Measurements from ENCODE around the gene SAC3D1. TPM values are rescaled to one million over a fixed set of nuclear protein-coding genes. Genes with fewer than 3 reads are reported as not detected.

The SAC3D1 gene
- total RNA-seq (6.8 TPM), polyA plus RNA-seq (ENCODE audit: insufficient read depth, low read depth, low replicate concordance) (13.4 TPM)
- long read RNA-seq, donor 1, transcript SAC3D1-201 (2 exons, 1,566 nt): major isoform, 11 of 17 reads
- long read RNA-seq, donor 1, partial matches to known transcripts: 6 of 17 reads
- long read RNA-seq, donor 1, other reads (novel, unspliced or antisense): 0 of 17 reads
- long read RNA-seq, donor 2, transcript SAC3D1-201 (2 exons, 1,566 nt): major isoform, 7 of 14 reads
- long read RNA-seq, donor 2, partial matches to known transcripts: 6 of 14 reads
- long read RNA-seq, donor 2, other reads (novel, unspliced or antisense): 0 of 14 reads
- long read RNA-seq, donor 3, transcript SAC3D1-201 (2 exons, 1,566 nt): major isoform, 6 of 8 reads
- long read RNA-seq, donor 3, partial matches to known transcripts: 0 of 8 reads
- long read RNA-seq, donor 3, other reads (novel, unspliced or antisense): 0 of 8 reads
- long read RNA-seq, donor 4, transcript SAC3D1-201 (2 exons, 1,566 nt): major isoform, 5 of 8 reads
- long read RNA-seq, donor 4, partial matches to known transcripts: 0 of 8 reads
- long read RNA-seq, donor 4, other reads (novel, unspliced or antisense): 0 of 8 reads
- long read RNA-seq, donor 5: 0 reads
- long read RNA-seq, donor 6, transcript SAC3D1-201 (2 exons, 1,566 nt): major isoform, 16 of 17 reads
- long read RNA-seq, donor 6, partial matches to known transcripts: 0 of 17 reads
- long read RNA-seq, donor 6, other reads (novel, unspliced or antisense): 0 of 17 reads
- long read RNA-seq, donor 7, transcript SAC3D1-201 (2 exons, 1,566 nt): major isoform, 6 of 7 reads
- long read RNA-seq, donor 7, partial matches to known transcripts: 0 of 7 reads
- long read RNA-seq, donor 7, other reads (novel, unspliced or antisense): 1 of 7 reads
- long read RNA-seq, donor 8, transcript SAC3D1-201 (2 exons, 1,566 nt): major isoform, 14 of 30 reads
- long read RNA-seq, donor 8, partial matches to known transcripts: 14 of 30 reads
- long read RNA-seq, donor 8, other reads (novel, unspliced or antisense): 0 of 30 reads
- long read RNA-seq, donor 9, transcript SAC3D1-201 (2 exons, 1,566 nt): major isoform, 7 of 8 reads
- long read RNA-seq, donor 9, partial matches to known transcripts: 0 of 8 reads
- long read RNA-seq, donor 9, other reads (novel, unspliced or antisense): 0 of 8 reads
- long read RNA-seq, donor 10, partial matches to known transcripts: 0 of 7 reads
- long read RNA-seq, donor 10, other reads (novel, unspliced or antisense): 0 of 7 reads

- no peaks in the 10 kb centered on the region for H3K9me3 ChIP-seq (ENCODE audit: control insufficient read depth in 2 of 3, insufficient read depth in 1 of 3, low read length in 3 of 3)
- H3K27ac ChIP-seq (ENCODE audit: low read depth in 2 of 2, low read length in 2 of 2): peak within 1 kb of the TSS; percentile 71 to 93
- no peaks in the 10 kb centered on the region for H3K27me3 ChIP-seq (ENCODE audit: control insufficient read depth, insufficient read depth, low read length)
- H3K36me3 ChIP-seq (ENCODE audit: control insufficient read depth in 2 of 3, insufficient read depth in 3 of 3, low read length in 3 of 3): peaks cover 0 to 10% (median 3%) of the 10 kb centered on the region in 3 donors
- no peak for FAIRE-seq
- peaks cover 0 to 3% (median 0%) of the 10 kb centered on the region in 3 donors for H3K4me1 ChIP-seq (ENCODE audit: control insufficient read depth in 2 of 3, insufficient read depth in 2 of 3, low read depth in 1 of 3, low read length in 3 of 3)
- intact Hi-C loops (cut with DNase I): no loop called here
- peak; percentile 96 to 98 (median 96) for DNase-seq
- TF ChIP-seq CTCF (IDR thresholded peaks at IDR 0.05; ENCODE audit: borderline replicate concordance, extremely low read depth, insufficient read depth): no peak
- peak within 1 kb of the TSS in 2 of 3 donors; percentile 42 to 61 for H3K9ac ChIP-seq (ENCODE audit: low read length in 3 of 3)
- H3K4me3 ChIP-seq (ENCODE audit: low read length in 3 of 3): peak within 1 kb of the TSS; percentile 31 to 73 (median 64)
Observed at GRCh38 chr11:65040847-65041622, at the start of gene SAC3D1. SAC3D1 (plus strand) TSS chr11:65041210; CDS start chr11:65041293, 83 bp downstream.

- TF ChIP-seq CTCF (IDR thresholded peaks at IDR 0.05; ENCODE audit: borderline replicate concordance, extremely low read depth, insufficient read depth): no peak
- FAIRE-seq (no peak), DNase-seq (no peak)
- Histone ChIP-seq H3K4me1 (ENCODE audit: control insufficient read depth in 2 of 3, insufficient read depth in 2 of 3, low read depth in 1 of 3, low read length in 3 of 3) (peaks cover 6 to 23% (median 9%) of the 10 kb centered on the region in 3 donors), H3K27ac (ENCODE audit: low read depth in 2 of 2, low read length in 2 of 2) (no peak overlapping the region), H3K9ac (ENCODE audit: low read length in 3 of 3) (no peak overlapping the region), H3K4me3 (ENCODE audit: low read length in 3 of 3) (no peak overlapping the region), H3K36me3 (ENCODE audit: control insufficient read depth in 2 of 3, insufficient read depth in 3 of 3, low read length in 3 of 3) (no peaks in the 10 kb centered on the region), H3K27me3 (ENCODE audit: control insufficient read depth, insufficient read depth, low read length) (no peaks in the 10 kb centered on the region), H3K9me3 (ENCODE audit: control insufficient read depth in 2 of 3, insufficient read depth in 1 of 3, low read length in 3 of 3) (no peaks in the 10 kb centered on the region)
- intact Hi-C loops (cut with DNase I): loop anchor here (10.0 kb wide), 1 partner anchor 60 kb away; the partner anchor contains the start of gene GPHA2
Observed at GRCh38 chr11:64994318-64994717, 46.7 kb upstream of the SAC3D1 start.

- FAIRE-seq (no peak), DNase-seq (no peak)
- Histone ChIP-seq H3K27ac (ENCODE audit: low read depth in 2 of 2, low read length in 2 of 2) (peak overlapping the region; percentile 52 to 85), H3K9me3 (ENCODE audit: control insufficient read depth in 2 of 3, insufficient read depth in 1 of 3, low read length in 3 of 3) (no peaks in the 10 kb centered on the region), H3K4me3 (ENCODE audit: low read length in 3 of 3) (peak overlapping the region in 2 of 3 donors; percentile 73 to 89), H3K36me3 (ENCODE audit: control insufficient read depth in 2 of 3, insufficient read depth in 3 of 3, low read length in 3 of 3) (no peaks in the 10 kb centered on the region), H3K9ac (ENCODE audit: low read length in 3 of 3) (peak overlapping the region in 2 of 3 donors; percentile 56 to 93), H3K27me3 (ENCODE audit: control insufficient read depth, insufficient read depth, low read length) (no peaks in the 10 kb centered on the region), H3K4me1 (ENCODE audit: control insufficient read depth in 2 of 3, insufficient read depth in 2 of 3, low read depth in 1 of 3, low read length in 3 of 3) (peaks cover 0 to 18% (median 6%) of the 10 kb centered on the region in 3 donors)
- intact Hi-C loops (cut with DNase I): loop anchor here (10.0 kb wide), 1 partner anchor 62 kb away; the partner anchor contains the start of gene GPHA2
- no peak for TF ChIP-seq CTCF (IDR thresholded peaks at IDR 0.05; ENCODE audit: borderline replicate concordance, extremely low read depth, insufficient read depth)
Observed at GRCh38 chr11:64996327-64996709, 44.7 kb upstream of the SAC3D1 start.
